Stomach smooth muscle (tissue), 2 donors: ENCODE results near the gene MTFP1.
"Not testable (repeated sequence)": the region's sequence is repeated elsewhere in the genome, so short reads cannot be mapped to it uniquely, and the experiment has no call there.

Experiments used
- H3K27ac ChIP-seq: one replicate; pipeline ENCODE4 v1.7.0; 2013; ENCODE audit warnings: mild to moderate bottlenecking, low read length, inconsistent platforms
- H3K27me3 ChIP-seq, 2 donors: one replicate each; pipeline ENCODE4 v1.7.0; 2013; ENCODE audit warnings: low read length in 2 of 2; ENCODE audit not compliant: insufficient read depth in 2 of 2, control insufficient read depth in 1 of 2
- H3K36me3 ChIP-seq, 2 donors: one replicate each; pipeline ENCODE4 v1.7.0; 2013; ENCODE audit warnings: low read length in 2 of 2; ENCODE audit not compliant: control insufficient read depth in 2 of 2, insufficient read depth in 2 of 2
- H3K4me1 ChIP-seq: one replicate; pipeline ENCODE4 v1.7.0; 2013; ENCODE audit warnings: low read length; ENCODE audit not compliant: control insufficient read depth, insufficient read depth
- H3K4me3 ChIP-seq, 2 donors: one replicate each; pipeline ENCODE4 v1.7.0; 2013; ENCODE audit warnings: low read length in 2 of 2
- H3K9ac ChIP-seq, 2 donors: one replicate each; pipeline ENCODE4 v1.7.0; 2013; ENCODE audit warnings: low read length in 2 of 2, mild to moderate bottlenecking in 1 of 2
- H3K9me3 ChIP-seq, 2 donors: one replicate each; pipeline ENCODE4 v1.7.0; 2013; ENCODE audit warnings: low read length in 2 of 2; ENCODE audit not compliant: control insufficient read depth in 2 of 2
- donor health status: healthy.
- donor health status: Pancreatic carcinoma.

MTFP1 gene

GRCh38 chr22:30402028-30402765, 23.4 kb upstream of the MTFP1 start:
- H3K27ac ChIP-seq, result no peak overlapping the region

GRCh38 chr22:30402766-30403104, 22.8 kb upstream of the MTFP1 start:
- H3K9ac ChIP-seq, result not testable (repeated sequence)

More at GRCh38 chr22:30402028-30402765, 23.4 kb upstream of the MTFP1 start:
- Histone ChIP-seq H3K27me3 (no peaks in the 10 kb centered on the region), H3K4me1 (peaks cover 21% of the 10 kb centered on the region), H3K9ac (no peak overlapping the region), H3K4me3 (no peak overlapping the region), H3K9me3 (no peaks in the 10 kb centered on the region), H3K36me3 (peaks cover 3 to 6% of the 10 kb centered on the region in 2 donors)

GRCh38 chr22:30404307-30404706, 21.3 kb upstream of the MTFP1 start:
- no peak overlapping the region for H3K27ac ChIP-seq
- no peaks in the 10 kb centered on the region for H3K27me3 ChIP-seq
- no peak overlapping the region for H3K4me3 ChIP-seq
- H3K9me3 ChIP-seq, result no peaks in the 10 kb centered on the region
- H3K9ac ChIP-seq, result no peak overlapping the region
- peaks cover 10 to 11% of the 10 kb centered on the region in 2 donors for H3K36me3 ChIP-seq
- peaks cover 6% of the 10 kb centered on the region for H3K4me1 ChIP-seq

More at GRCh38 chr22:30402766-30403104, 22.8 kb upstream of the MTFP1 start:
- not testable (repeated sequence) for H3K4me3 ChIP-seq, H3K36me3 ChIP-seq, H3K27me3 ChIP-seq, H3K27ac ChIP-seq, H3K9me3 ChIP-seq
- peaks cover 16% of the 10 kb centered on the region for H3K4me1 ChIP-seq

GRCh38 chr22:30405731-30406130, 19.8 kb upstream of the MTFP1 start:
- peaks cover 10 to 14% of the 10 kb centered on the region in 2 donors for H3K36me3 ChIP-seq
- no peak overlapping the region for H3K9ac ChIP-seq
- no peaks in the 10 kb centered on the region for H3K27me3 ChIP-seq
- H3K9me3 ChIP-seq, result no peaks in the 10 kb centered on the region
- no peak overlapping the region for H3K27ac ChIP-seq
- H3K4me3 ChIP-seq, result no peak overlapping the region
- peaks cover 3% of the 10 kb centered on the region for H3K4me1 ChIP-seq

- H3K36me3 ChIP-seq, result peaks cover 10 to 14% of the 10 kb centered on the region in 2 donors
- H3K4me3 ChIP-seq, result no peak overlapping the region
- H3K9me3 ChIP-seq, result no peaks in the 10 kb centered on the region
- H3K9ac ChIP-seq, result no peak overlapping the region
- H3K4me1 ChIP-seq, result peaks cover 3% of the 10 kb centered on the region
- no peaks in the 10 kb centered on the region for H3K27me3 ChIP-seq
- H3K27ac ChIP-seq, result no peak overlapping the region
These were observed 19.2 kb upstream of the MTFP1 start for GRCh38 chr22:30406400-30406799.

- peaks cover 10 to 17% of the 10 kb centered on the region in 2 donors for H3K36me3 ChIP-seq
- H3K4me1 ChIP-seq, result no peaks in the 10 kb centered on the region
- no peaks in the 10 kb centered on the region for H3K27me3 ChIP-seq
- H3K4me3 ChIP-seq, result no peak overlapping the region
- H3K27ac ChIP-seq, result no peak overlapping the region
- H3K9ac ChIP-seq, result no peak overlapping the region
- H3K9me3 ChIP-seq, result no peaks in the 10 kb centered on the region
These were observed 17.0 kb upstream of the MTFP1 start for GRCh38 chr22:30408388-30409102.

- Histone ChIP-seq H3K27ac (no peak overlapping the region), H3K9ac (no peak overlapping the region), H3K27me3 (no peaks in the 10 kb centered on the region), H3K9me3 (no peaks in the 10 kb centered on the region), H3K4me3 (no peak overlapping the region), H3K36me3 (peaks cover 23 to 33% of the 10 kb centered on the region in 2 donors), H3K4me1 (no peaks in the 10 kb centered on the region)
These were observed 13.8 kb upstream of the MTFP1 start for GRCh38 chr22:30411780-30412179.

GRCh38 chr22:30413001-30413400, 12.6 kb upstream of the MTFP1 start:
- no peak overlapping the region for H3K27ac ChIP-seq
- H3K9me3 ChIP-seq, result no peaks in the 10 kb centered on the region
- H3K27me3 ChIP-seq, result no peaks in the 10 kb centered on the region
- H3K4me3 ChIP-seq, result no peak overlapping the region
- H3K36me3 ChIP-seq, result peaks cover 26 to 38% of the 10 kb centered on the region in 2 donors
- no peak overlapping the region for H3K9ac ChIP-seq
- H3K4me1 ChIP-seq, result no peaks in the 10 kb centered on the region

GRCh38 chr22:30413745-30414524, 11.6 kb upstream of the MTFP1 start:
- Histone ChIP-seq H3K9ac (no peak overlapping the region), H3K4me3 (no peak overlapping the region), H3K27ac (no peak overlapping the region), H3K9me3 (no peaks in the 10 kb centered on the region), H3K36me3 (peaks cover 31 to 42% of the 10 kb centered on the region in 2 donors), H3K4me1 (no peaks in the 10 kb centered on the region), H3K27me3 (no peaks in the 10 kb centered on the region)

GRCh38 chr22:30414525-30415047, 11.0 kb upstream of the MTFP1 start:
- Histone ChIP-seq H3K9me3 (no peaks in the 10 kb centered on the region), H3K27me3 (no peaks in the 10 kb centered on the region), H3K36me3 (peaks cover 33 to 44% of the 10 kb centered on the region in 2 donors), H3K4me1 (no peaks in the 10 kb centered on the region), H3K27ac (no peak overlapping the region), H3K4me3 (no peak overlapping the region), H3K9ac (no peak overlapping the region)
